Dermis blood vessel endothelial cell (primary cell): Measurements from ENCODE around the gene DLG4. TPM values are rescaled to one million over a fixed set of nuclear protein-coding genes. Genes with fewer than 3 reads are reported as not detected.
A peak's percentile ranks its signal among the peaks of the same experiment; 100 is the strongest.

Experiments used
- DNase-seq: peaks from one replicate; pipeline ENCODE4 v3.0.0; 2010
- total RNA-seq: library from RNA; depleted of rRNA; stranded (reverse); fragments of >200 nt; gene quantifications from 2 replicates; pipeline ENCODE4 v1.2.3, GENCODE V29; 2014

The DLG4 gene
- total RNA-seq, 1 donor from 2014 or later = 13.4 TPM

GRCh38 chr17:7214300-7215135 is 5.1 kb downstream of the DLG4 start:
- peak; percentile 98 for DNase-seq

- DNase-seq = peak; percentile 86
Observed at GRCh38 chr17:7213895-7214299, 5.7 kb downstream of the DLG4 start.

GRCh38 chr17:7211491-7212273 is 8.0 kb downstream of the DLG4 start:
- no peak for DNase-seq

GRCh38 chr17:7208754-7209460 is 10.7 kb downstream of the DLG4 start:
- no peak for DNase-seq

- no peak for DNase-seq
Observed at GRCh38 chr17:7208027-7208571, 11.5 kb downstream of the DLG4 start.

GRCh38 chr17:7207120-7208001 is 12.3 kb downstream of the DLG4 start:
- DNase-seq = no peak

- no peak for DNase-seq
Observed at GRCh38 chr17:7205561-7205960, 14.1 kb downstream of the DLG4 start.

- DNase-seq = peak; percentile 73
Observed at GRCh38 chr17:7204828-7205461, 14.7 kb downstream of the DLG4 start.

- DNase-seq = no peak
Observed at GRCh38 chr17:7204336-7204735, 15.3 kb downstream of the DLG4 start.

GRCh38 chr17:7203391-7203790 is 16.2 kb downstream of the DLG4 start:
- DNase-seq = no peak

- no peak for DNase-seq
Observed at GRCh38 chr17:7196651-7197401, 22.8 kb downstream of the DLG4 start.

- no peak for DNase-seq
Observed at GRCh38 chr17:7195971-7196370, 23.7 kb downstream of the DLG4 start.

GRCh38 chr17:7192271-7192937 is 27.2 kb downstream of the DLG4 start:
- no peak for DNase-seq

- DNase-seq = peak; percentile 45
Observed at GRCh38 chr17:7191571-7192270, 27.9 kb downstream of the DLG4 start.

- no peak for DNase-seq
Observed at GRCh38 chr17:7191069-7191468, 28.6 kb downstream of the DLG4 start.

GRCh38 chr17:7190276-7190917 is 29.2 kb downstream of the DLG4 start:
- DNase-seq = no peak

GRCh38 chr17:7186241-7186640 is 33.4 kb downstream of the DLG4 start:
- peak; percentile 41 for DNase-seq

GRCh38 chr17:7184647-7185046 is 35.0 kb downstream of the DLG4 start:
- no peak for DNase-seq

- no peak for DNase-seq
Observed at GRCh38 chr17:7184091-7184488, 35.5 kb downstream of the DLG4 start.
